Liver (tissue), 3 donors: ENCODE data around the gene TRAK1.

Experiments
- CTCF ChIP-seq: fragments of 150-350 bp; IDR thresholded peaks from 2 replicates; pipeline ENCODE4 v1.5.1; 2017; ENCODE audit warnings: improper control_type of control experiment, low read depth, low read length; ENCODE audit not compliant: missing input control
- GABPA ChIP-seq, 2 donors: IDR thresholded peaks in 1 of 2; conservative IDR thresholded peaks in 1 of 2; 2 replicates each; pipeline ENCODE4 v1.6.1; 2016; ENCODE audit warnings: antibody characterized with exemption in 2 of 2, mild to moderate bottlenecking in 1 of 2, moderate library complexity in 1 of 2
- HNF4A ChIP-seq, 2 donors: conservative IDR thresholded peaks; 2 replicates each; pipeline ENCODE4 v1.6.1; 2016; ENCODE audit warnings: antibody characterized with exemption in 2 of 2, mild to moderate bottlenecking in 2 of 2
- MAX ChIP-seq: IDR thresholded peaks from 2 replicates; pipeline ENCODE4 v1.6.1; 2016; ENCODE audit warnings: antibody characterized with exemption
- NR2F2 ChIP-seq: IDR thresholded peaks from 2 replicates; pipeline ENCODE4 v1.6.1; 2016; ENCODE audit warnings: antibody characterized with exemption
- RAD21 ChIP-seq, 2 donors: IDR thresholded peaks; 2 replicates each; pipeline ENCODE4 v1.6.1; 2016; ENCODE audit warnings: antibody characterized with exemption in 2 of 2, mild to moderate bottlenecking in 2 of 2
- REST ChIP-seq: IDR thresholded peaks from 2 replicates; pipeline ENCODE4 v1.6.1; 2016; ENCODE audit warnings: antibody characterized with exemption, mild to moderate bottlenecking
- RXRA ChIP-seq, 2 donors: IDR thresholded peaks; 2 replicates each; pipeline ENCODE4 v1.6.1; 2017 to 2018; ENCODE audit warnings: antibody characterized with exemption in 2 of 2, mild to moderate bottlenecking in 1 of 2
- TAF1 ChIP-seq: conservative IDR thresholded peaks from 2 replicates; pipeline ENCODE4 v1.6.1; 2016; ENCODE audit warnings: antibody characterized with exemption, mild to moderate bottlenecking
- donor health status: healthy.
- donor health status: healthy.

- TF ChIP-seq CTCF (no peak), GABPA (IDR thresholded peaks at IDR 0.05 in 1 of 2, conservative IDR thresholded peaks at IDR 0.05 in 1 of 2) (no peak), NR2F2 (no peak), RAD21 (IDR thresholded peaks at IDR 0.05) (no peak), REST (no peak), MAX (no peak), RXRA (IDR thresholded peaks at IDR 0.05) (peak; percentile 85 to 89), HNF4A (conservative IDR thresholded peaks at IDR 0.05) (peak; percentile 81 to 84), TAF1 (no peak)
Measured at GRCh38 chr3:42115215-42115614, 24.1 kb downstream of the TRAK1 start.
